ENCODE data around the gene TXNDC12. TPM values are rescaled to one million over a fixed set of nuclear protein-coding genes. Genes with fewer than 3 reads are reported as not detected.

Gene TXNDC12
- total RNA-seq, 4 donors from 2014 or later: 5.9 to 67.1 (median 39.1) TPM

GRCh38 chr1:52045236-52045635 is 9.8 kb downstream of the TXNDC12 start:
- H3K27me3 ChIP-seq: no peaks in the 10 kb centered on the region
- intact Hi-C loops (cut with DNase I; ENCODE audit: low total_unique reads): no loop called here
- TF ChIP-seq CTCF (IDR thresholded peaks at IDR 0.05) (no peak), POLR2A (IDR thresholded peaks at IDR 0.05) (no peak)
- no peaks in the 10 kb centered on the region for H3K9me3 ChIP-seq
- H3K4me1 ChIP-seq: no peaks in the 10 kb centered on the region
- no peaks in the 10 kb centered on the region for H3K36me3 ChIP-seq
- no peak overlapping the region for H3K4me3 ChIP-seq
- no peak overlapping the region for H3K27ac ChIP-seq
- DNase-seq: no peak

DNA sequence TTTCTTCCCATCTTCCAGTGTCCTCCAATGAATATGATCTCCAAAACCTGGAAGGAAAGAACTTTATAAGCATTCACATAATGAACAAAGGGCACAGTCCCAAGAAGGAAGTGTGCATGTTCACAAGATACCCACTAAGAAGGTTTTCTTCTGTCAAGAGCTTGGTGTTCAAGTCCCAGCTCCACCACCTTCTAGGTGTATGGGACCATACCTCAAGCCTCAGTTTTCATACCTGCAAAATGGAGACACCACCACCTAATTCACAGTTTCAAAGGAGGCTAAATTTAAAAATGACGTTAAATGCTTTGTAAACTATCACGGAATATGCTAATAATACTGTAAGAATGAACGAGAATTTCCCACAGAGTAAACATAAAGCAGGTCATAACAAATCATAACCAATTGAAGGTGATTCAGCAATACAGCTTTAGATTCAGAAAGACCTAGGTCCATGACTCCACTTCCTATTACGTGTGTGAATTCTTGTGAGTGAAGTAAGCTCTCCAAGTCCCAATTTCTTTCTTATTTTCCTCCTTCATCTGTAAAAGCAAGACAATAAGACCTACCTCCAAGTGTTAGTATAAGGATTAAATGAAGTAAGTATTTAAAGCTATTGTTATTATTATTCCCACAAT is 13.3 kb downstream of the TXNDC12 start:
- no peak for TF ChIP-seq POLR2A (IDR thresholded peaks at IDR 0.05)
- TF ChIP-seq CTCF (IDR thresholded peaks at IDR 0.05): no peak
- Histone ChIP-seq H3K36me3 (no peaks in the 10 kb centered on the region), H3K27ac (no peak overlapping the region), H3K4me3 (no peak overlapping the region), H3K27me3 (no peaks in the 10 kb centered on the region), H3K4me1 (no peaks in the 10 kb centered on the region), H3K9me3 (no peaks in the 10 kb centered on the region)
- intact Hi-C loops (cut with DNase I; ENCODE audit: low total_unique reads): no loop called here
- no peak for DNase-seq

DNA sequence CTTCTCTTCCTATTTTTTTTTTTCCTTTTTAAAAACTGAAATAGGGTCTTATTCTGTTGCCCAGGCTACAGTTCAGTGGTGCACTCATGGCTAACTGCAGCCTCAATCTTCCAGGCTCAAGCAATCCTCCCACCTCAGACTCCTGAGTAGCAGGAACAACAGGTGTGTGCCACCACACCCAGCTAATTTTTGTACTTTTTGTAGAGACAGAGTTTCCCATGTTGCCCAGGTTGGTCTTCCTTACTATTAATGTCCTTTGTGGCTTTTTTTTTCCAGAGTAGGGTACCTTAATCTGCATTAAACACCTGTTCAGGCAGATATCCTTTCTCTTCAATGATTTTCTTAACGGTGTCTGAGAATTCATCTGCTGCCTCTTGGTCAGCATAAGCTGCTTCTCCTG is 17.1 kb downstream of the TXNDC12 start:
- TF ChIP-seq POLR2A (IDR thresholded peaks at IDR 0.05) (no peak), CTCF (IDR thresholded peaks at IDR 0.05) (no peak)
- Histone ChIP-seq H3K9me3 (no peaks in the 10 kb centered on the region), H3K4me1 (no peaks in the 10 kb centered on the region), H3K36me3 (no peaks in the 10 kb centered on the region), H3K27me3 (no peaks in the 10 kb centered on the region), H3K4me3 (no peak overlapping the region), H3K27ac (no peak overlapping the region)
- intact Hi-C loops (cut with DNase I; ENCODE audit: low total_unique reads): no loop called here
- DNase-seq: no peak

- Histone ChIP-seq H3K4me3 (no peak overlapping the region), H3K27ac (no peak overlapping the region), H3K4me1 (peaks cover 0 to 4% of the 10 kb centered on the region in 2 donors), H3K27me3 (no peaks in the 10 kb centered on the region), H3K36me3 (no peaks in the 10 kb centered on the region), H3K9me3 (no peaks in the 10 kb centered on the region)
- DNase-seq: no peak
- TF ChIP-seq POLR2A (IDR thresholded peaks at IDR 0.05): no peak
- TF ChIP-seq CTCF (IDR thresholded peaks at IDR 0.05): no peak
- intact Hi-C loops (cut with DNase I; ENCODE audit: low total_unique reads): no loop called here
Observed at GRCh38 chr1:52037402-52037814, 17.6 kb downstream of the TXNDC12 start.

GRCh38 chr1:52034050-52034384 is 21.0 kb downstream of the TXNDC12 start:
- intact Hi-C loops (cut with DNase I; ENCODE audit: low total_unique reads): no loop called here
- TF ChIP-seq POLR2A (IDR thresholded peaks at IDR 0.05) (no peak), CTCF (IDR thresholded peaks at IDR 0.05) (no peak)
- peak overlapping the region in 1 of 2 donors; percentile 72 for H3K4me3 ChIP-seq
- H3K9me3 ChIP-seq: no peaks in the 10 kb centered on the region
- H3K27ac ChIP-seq: peak overlapping the region; percentile 75 to 82
- no peaks in the 10 kb centered on the region for H3K36me3 ChIP-seq
- DNase-seq: no peak
- H3K27me3 ChIP-seq: no peaks in the 10 kb centered on the region
- peaks cover 0 to 7% of the 10 kb centered on the region in 2 donors for H3K4me1 ChIP-seq

Measured in uterus (tissue), 4 donors.